IMR-90 (cell line): Measurements from ENCODE around the gene ERV3-1. TPM values are rescaled to one million over a fixed set of nuclear protein-coding genes. Genes with fewer than 3 reads are reported as not detected.
"Not testable (repeated sequence)": the region's sequence is repeated elsewhere in the genome, so short reads cannot be mapped to it uniquely, and the experiment has no call there.

Source experiments
- ATAC-seq: fragments of 200-7000 bp; cut with Tn5 transposase; 2 replicates; pipeline ENCODE4 v1.9.1; 2020; ENCODE audit warnings: low read depth, mild to moderate bottlenecking, moderate library complexity
- BruUV-seq: library from RNA; stranded (reverse); fragments of 400-500 nt; replicated peaks from 2 replicates; lab custom pipeline; 2021; lab: Mats Ljungman, UMichigan
- CTCF ChIA-PET: fragments of 300-600 bp; formaldehyde crosslinking; extraction: SDS; loops from one replicate; lab custom pipeline; 2021; ENCODE audit warnings: antibody characterized with exemption; lab: Yijun Ruan, JAX
- POLR2A ChIA-PET: fragments of 300-600 bp; sonication (Branson Sonifier 250); formaldehyde crosslinking; loops from one replicate; lab custom pipeline; 2022; ENCODE audit warnings: antibody characterized with exemption; ENCODE audit not compliant: unreplicated experiment; lab: Charles Lee
- DNase-seq: peaks from one replicate; pipeline ENCODE4 v3.0.0; 2013
- H2AFZ ChIP-seq: replicated peaks from 2 replicates; pipeline ENCODE3; 2013; ENCODE audit warnings: low read length, mild to moderate bottlenecking; ENCODE audit not compliant: poor library complexity
- H2AK5ac ChIP-seq: 2 replicates; pipeline ENCODE4 v1.6.1; 2013; ENCODE audit warnings: low read depth, low read length, inconsistent platforms
- H2AK9ac ChIP-seq: replicated peaks from 2 replicates; pipeline ENCODE3; 2013; ENCODE audit warnings: mild to moderate bottlenecking, low read depth, low read length, moderate library complexity; ENCODE audit not compliant: poor library complexity
- H2BK120ac ChIP-seq: 2 replicates; pipeline ENCODE4 v1.6.1; 2013; ENCODE audit warnings: low read depth, low read length, inconsistent platforms
- H2BK15ac ChIP-seq: 3 replicates; pipeline ENCODE4 v1.6.1; 2013; ENCODE audit warnings: low read depth, low read length, inconsistent platforms
- H2BK20ac ChIP-seq: 2 replicates; pipeline ENCODE4 v1.6.1; 2013; ENCODE audit warnings: low read depth, mild to moderate bottlenecking, inconsistent platforms, low read length, moderate library complexity
- H2BK5ac ChIP-seq: 2 replicates; pipeline ENCODE4 v1.6.1; 2013; ENCODE audit warnings: mild to moderate bottlenecking, low read depth, low read length, inconsistent platforms; ENCODE audit not compliant: poor library complexity, severe bottlenecking
- H3K14ac ChIP-seq: replicated peaks from 2 replicates; pipeline ENCODE4 v1.6.1; 2013; ENCODE audit warnings: low read depth, low read length, inconsistent platforms
- H3K18ac ChIP-seq: 2 replicates; pipeline ENCODE4 v1.6.1; 2013; ENCODE audit warnings: low read depth, low read length, control low read depth
- H3K23ac ChIP-seq: 2 replicates; pipeline ENCODE4 v1.6.1; 2013; ENCODE audit warnings: low read depth, low read length, inconsistent platforms
- H3K27ac ChIP-seq: 2 replicates; pipeline ENCODE4 v1.5.1; 2013; ENCODE audit warnings: mild to moderate bottlenecking, control low read depth, low read length; ENCODE audit not compliant: insufficient read depth
- H3K27me3 ChIP-seq: 2 replicates; pipeline ENCODE4 v1.6.1; 2013; ENCODE audit warnings: low read length; ENCODE audit not compliant: control insufficient read depth, insufficient read depth
- H3K36me3 ChIP-seq: 2 replicates; pipeline ENCODE4 v1.6.1; 2013; ENCODE audit warnings: low read length, mixed read lengths; ENCODE audit not compliant: control insufficient read depth, insufficient read depth
- H3K4ac ChIP-seq: 2 replicates; pipeline ENCODE4 v1.6.1; 2013; ENCODE audit warnings: low read depth, low read length, inconsistent platforms
- H3K4me1 ChIP-seq: 2 replicates; pipeline ENCODE4 v1.6.1; 2013; ENCODE audit warnings: low read length, mixed read lengths; ENCODE audit not compliant: control insufficient read depth, insufficient read depth
- H3K4me2 ChIP-seq: 2 replicates; pipeline ENCODE4 v1.6.1; 2013; ENCODE audit warnings: low read depth, mild to moderate bottlenecking, control low read depth, low read length, moderate library complexity
- H3K4me3 ChIP-seq: 2 replicates; pipeline ENCODE4 v1.5.1; 2013; ENCODE audit warnings: low read depth, mild to moderate bottlenecking, control low read depth, low read length, moderate library complexity; ENCODE audit not compliant: insufficient read depth
- H3K56ac ChIP-seq: 2 replicates; pipeline ENCODE4 v1.6.1; 2013; ENCODE audit warnings: low read length, inconsistent platforms; ENCODE audit not compliant: insufficient read depth; ENCODE audit errors: extremely low read depth
- H3K79me1 ChIP-seq, 2 experiments: 2 replicates each; pipeline ENCODE4 v1.6.1; 2013; ENCODE audit warnings: low read length in 2 of 2, inconsistent platforms in 1 of 2, low read depth in 1 of 2
- H3K9ac ChIP-seq: 2 replicates; pipeline ENCODE4 v1.6.1; 2013; ENCODE audit warnings: low read depth, low read length, control low read depth
- H3K9me1 ChIP-seq: 2 replicates; pipeline ENCODE4 v1.6.1; 2013; ENCODE audit warnings: low read length, inconsistent platforms; ENCODE audit not compliant: insufficient read depth
- H3K9me3 ChIP-seq: 2 replicates; pipeline ENCODE4 v1.6.1; 2013; ENCODE audit warnings: low read length; ENCODE audit not compliant: control insufficient read depth, insufficient read depth
- H4K20me1 ChIP-seq: 2 replicates; pipeline ENCODE4 v1.6.1; 2013; ENCODE audit warnings: low read length, inconsistent platforms; ENCODE audit not compliant: insufficient read depth
- H4K5ac ChIP-seq: 2 replicates; pipeline ENCODE4 v1.6.1; 2013; ENCODE audit warnings: mild to moderate bottlenecking, low read depth, low read length, control low read depth
- H4K8ac ChIP-seq, 2 experiments: 2 replicates each; pipeline ENCODE4 v1.6.1; 2013; ENCODE audit warnings: low read depth in 2 of 2, low read length in 2 of 2, control low read depth in 1 of 2, inconsistent platforms in 1 of 2
- H4K91ac ChIP-seq: 2 replicates; pipeline ENCODE4 v1.6.1; 2013; ENCODE audit warnings: low read depth, low read length, inconsistent platforms; ENCODE audit not compliant: insufficient read depth
- MAFK ChIP-seq: IDR thresholded peaks from 2 replicates; pipeline ENCODE4 v1.6.1; 2012; ENCODE audit warnings: low read depth, low read length, improper control_type of control experiment
- MAZ ChIP-seq: IDR thresholded peaks from 2 replicates; pipeline ENCODE4 v1.6.1; 2012; ENCODE audit warnings: low read depth, mild to moderate bottlenecking, low read length, improper control_type of control experiment, moderate library complexity, borderline replicate concordance
- POLR2A ChIP-seq: IDR thresholded peaks from 2 replicates; pipeline ENCODE4 v1.6.1; 2012; ENCODE audit warnings: mild to moderate bottlenecking, low read depth, low read length
- WGBS, 2 experiments: methylation state at CpG; one replicate each; pipeline versions ENCODE4 v1.1.5 to v1.1.7; 2013; ENCODE audit warnings: missing lambda C conversion rate in 2 of 2; ENCODE audit not compliant: insufficient read length in 1 of 2; ENCODE audit errors: extremely low coverage in 2 of 2; 5-methylcytosine and 5-hydroxymethylcytosine counted together
- dilution Hi-C: fragments of 300-500 bp; cut with HindIII; formaldehyde crosslinking; loops from one replicate; pipeline ENCODE4 v1.14.3; 2018; ENCODE audit warnings: low sequenced_read_pairs; ENCODE audit not compliant: unreplicated experiment
- in situ Hi-C: fragments of 300-500 bp; cut with MboI; formaldehyde crosslinking; loops from 3 replicates; pipeline ENCODE4 v1.14.3; 2019; ENCODE audit warnings: low sequenced_read_pairs, inconsistent platforms, mixed read lengths
- intact Hi-C: fragments of 100-400 bp; cut with micrococcal nuclease; formaldehyde crosslinking; loops from 2 replicates; pipeline ENCODE4 v1.10.0; 2022
- polyA plus RNA-seq, 3 experiments: library from polyadenylated mRNA; depleted of rRNA; stranded (reverse); fragments of >200 nt; gene quantifications; 2 replicates each; pipeline ENCODE4 v1.2.3, GENCODE V29; 2012; ENCODE audit warnings: low replicate concordance in 1 of 3
- total RNA-seq: library from RNA; depleted of rRNA; stranded (reverse); fragments of >200 nt; gene quantifications from 2 replicates; pipeline ENCODE4 v1.2.3, GENCODE V29; 2012

ERV3-1 gene
- total and polyA plus RNA-seq, 2 of the 4 experiments (the other 2 are of a cell fraction), result 7.0 to 11.8 TPM

DNA sequence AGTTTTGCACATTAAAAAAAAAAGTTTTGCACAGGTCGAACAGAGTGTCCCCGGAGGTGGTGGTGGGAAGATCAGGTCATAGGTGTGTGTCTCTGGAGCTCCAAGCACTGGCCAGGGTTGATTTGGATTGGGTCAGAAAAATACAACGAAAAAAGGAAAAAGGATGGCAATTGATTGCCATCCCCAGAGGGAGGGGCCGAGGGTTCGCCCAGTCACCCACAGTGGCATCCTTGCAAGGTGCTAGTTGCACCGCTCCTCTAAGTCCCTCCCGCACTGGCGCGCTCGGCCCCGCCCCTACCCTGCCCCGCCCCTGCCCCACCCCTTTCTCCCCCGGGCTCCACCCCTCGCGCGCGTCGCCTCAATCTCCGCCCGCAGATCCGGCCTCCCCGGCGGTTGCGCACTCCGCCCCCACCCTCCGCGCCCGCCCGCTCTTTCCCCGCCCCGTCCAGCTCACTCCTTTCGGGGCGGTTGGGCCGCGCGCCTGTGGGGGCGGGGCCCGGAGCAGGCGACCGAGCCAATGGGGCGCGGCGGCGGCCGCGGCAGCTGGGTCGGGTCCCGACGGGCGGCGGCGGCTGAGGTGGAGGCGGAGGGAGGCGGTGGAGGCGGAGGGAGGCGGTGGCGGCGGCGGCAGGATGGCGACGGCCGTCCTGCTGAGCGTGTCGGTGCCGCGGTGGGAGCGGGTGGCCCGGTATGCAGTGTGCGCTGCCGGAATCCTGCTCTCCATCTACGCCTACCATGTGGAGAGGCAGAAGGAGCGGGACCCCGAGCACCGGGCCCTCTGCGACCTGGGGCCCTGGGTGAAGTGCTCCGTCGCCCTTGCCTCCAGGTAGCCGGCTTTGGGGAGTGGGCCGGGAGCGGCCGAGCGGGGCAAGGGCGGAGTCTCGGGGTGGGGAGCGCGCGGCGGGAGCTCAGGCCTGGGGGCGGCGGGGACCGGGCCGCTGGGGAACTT lies 31.5 kb upstream of the ERV3-1 start:
- ChIA-PET POLR2A (interaction anchor here (0.7 kb wide), 1 partner anchor 667 kb away, joined by 3 read pairs; no protein-coding TSS in a partner anchor), CTCF (no interaction called here)
- peak overlapping the region; percentile 98 for H3K4me3 ChIP-seq
- no peak overlapping the region for H4K91ac ChIP-seq
- peaks cover 3 to 4% of the 10 kb centered on the region in 2 experiments; a peak in 2 of 4 replicates for H3K79me1 ChIP-seq
- in situ Hi-C loops, result no loop called here
- no peaks in the 10 kb centered on the region for H3K9me1 ChIP-seq
- H3K27me3 ChIP-seq, result no peaks in the 10 kb centered on the region
- peak overlapping the region; percentile 84 for H3K27ac ChIP-seq
- no peaks in the 10 kb centered on the region for H3K4me1 ChIP-seq
- no peak overlapping the region for H2AK9ac ChIP-seq
- no TSS peak for BruUV-seq
- H3K14ac ChIP-seq, result no peak overlapping the region
- H4K8ac ChIP-seq, result peak overlapping the region; percentile 57 to 81; a peak in 2 of 4 replicates
- H2BK20ac ChIP-seq, result no peak overlapping the region
- peak overlapping the region; percentile 83 for H2BK5ac ChIP-seq
- WGBS, 2 experiments, result 33% methylated on average over 3 of the region's 92 CpGs; no CpG with 5 or more reads in 1 of the 2 experiments
- H2BK15ac ChIP-seq, result no peak overlapping the region
- H2AK5ac ChIP-seq, result no peak overlapping the region
- dilution Hi-C loops, result no loop called here
- peak overlapping the region; percentile 90 for H2AFZ ChIP-seq
- no peak overlapping the region for H2BK120ac ChIP-seq
- peak overlapping the region; percentile 79 for H3K4ac ChIP-seq
- H4K5ac ChIP-seq, result no peak overlapping the region
- H3K4me2 ChIP-seq, result peak overlapping the region; percentile 34
- TF ChIP-seq MAZ (peak; percentile 86; the same call in 1 of the 2 replicates), POLR2A (peak; percentile 52), MAFK (no peak)
- no peak overlapping the region for H3K23ac ChIP-seq
- H3K9ac ChIP-seq, result peak overlapping the region; percentile 86
- no peaks in the 10 kb centered on the region for H3K9me3 ChIP-seq
- ATAC-seq, result peak; percentile 97
- H3K18ac ChIP-seq, result no peak overlapping the region
- intact Hi-C loops, result loop anchor here (2.0 kb wide), 1 partner anchor 31 kb away; the partner anchor contains the start of gene ERV3-1
- peak; percentile 88 for DNase-seq
- no peaks in the 10 kb centered on the region for H4K20me1 ChIP-seq
- no peaks in the 10 kb centered on the region for H3K36me3 ChIP-seq
- H3K56ac ChIP-seq, result no peak overlapping the region

DNA sequence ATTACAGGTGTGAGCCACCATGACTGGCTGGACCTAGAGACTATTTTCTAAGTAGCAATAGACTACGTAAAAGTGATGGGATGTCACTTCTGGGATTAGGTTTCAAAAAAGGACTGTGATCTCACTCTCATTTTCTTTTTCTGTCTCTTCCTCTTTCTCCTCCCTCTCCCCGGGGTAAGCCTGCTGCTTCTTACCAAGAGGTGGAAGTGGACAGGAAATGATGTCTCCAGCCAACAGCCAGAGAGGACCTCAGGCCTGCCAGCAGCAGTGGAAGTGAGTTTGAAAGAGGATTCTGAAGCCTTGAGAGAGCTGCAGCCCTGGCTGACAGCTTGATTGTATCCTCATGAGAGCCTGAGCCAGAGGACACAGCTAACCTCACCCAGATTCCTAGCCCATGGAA lies 30.0 kb upstream of the ERV3-1 start:
- BruUV-seq, DNase-seq, intact Hi-C loops: not testable (repeated sequence)

More for the DNA sequence above, 30.0 kb upstream of the ERV3-1 start:
- H4K5ac ChIP-seq, H3K4me3 ChIP-seq, H4K20me1 ChIP-seq, in situ Hi-C loops, H3K4me2 ChIP-seq, H2AK5ac ChIP-seq, H2BK120ac ChIP-seq, ATAC-seq, H2BK20ac ChIP-seq, H3K56ac ChIP-seq, dilution Hi-C loops, H3K14ac ChIP-seq, H2BK15ac ChIP-seq, H4K91ac ChIP-seq, H3K9me1 ChIP-seq, H2AK9ac ChIP-seq, H4K8ac ChIP-seq, H3K79me1 ChIP-seq, H3K27ac ChIP-seq, H3K27me3 ChIP-seq, H3K23ac ChIP-seq, H3K18ac ChIP-seq, H3K4me1 ChIP-seq, H3K9me3 ChIP-seq, H2BK5ac ChIP-seq, H2AFZ ChIP-seq, H3K4ac ChIP-seq, H3K36me3 ChIP-seq, H3K9ac ChIP-seq: not testable (repeated sequence)
- no CpG with 5 or more reads among the region's 2 CpGs for WGBS, 2 experiments
- ChIA-PET CTCF (interaction anchor here (0.6 kb wide), 1 partner anchor 845 kb away, joined by 3 read pairs; no protein-coding TSS in a partner anchor), POLR2A (interaction anchor here (0.6 kb wide), 1 partner anchor 195 kb away, joined by 18 read pairs; no protein-coding TSS in a partner anchor)
